Measurements from ENCODE around the gene PEX11G.

- TF ChIP-seq, protein P1, sequence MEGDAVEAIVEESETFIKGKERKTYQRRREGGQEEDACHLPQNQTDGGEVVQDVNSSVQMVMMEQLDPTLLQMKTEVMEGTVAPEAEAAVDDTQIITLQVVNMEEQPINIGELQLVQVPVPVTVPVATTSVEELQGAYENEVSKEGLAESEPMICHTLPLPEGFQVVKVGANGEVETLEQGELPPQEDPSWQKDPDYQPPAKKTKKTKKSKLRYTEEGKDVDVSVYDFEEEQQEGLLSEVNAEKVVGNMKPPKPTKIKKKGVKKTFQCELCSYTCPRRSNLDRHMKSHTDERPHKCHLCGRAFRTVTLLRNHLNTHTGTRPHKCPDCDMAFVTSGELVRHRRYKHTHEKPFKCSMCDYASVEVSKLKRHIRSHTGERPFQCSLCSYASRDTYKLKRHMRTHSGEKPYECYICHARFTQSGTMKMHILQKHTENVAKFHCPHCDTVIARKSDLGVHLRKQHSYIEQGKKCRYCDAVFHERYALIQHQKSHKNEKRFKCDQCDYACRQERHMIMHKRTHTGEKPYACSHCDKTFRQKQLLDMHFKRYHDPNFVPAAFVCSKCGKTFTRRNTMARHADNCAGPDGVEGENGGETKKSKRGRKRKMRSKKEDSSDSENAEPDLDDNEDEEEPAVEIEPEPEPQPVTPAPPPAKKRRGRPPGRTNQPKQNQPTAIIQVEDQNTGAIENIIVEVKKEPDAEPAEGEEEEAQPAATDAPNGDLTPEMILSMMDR (IDR thresholded peaks at IDR 0.05; ENCODE audit: poor library complexity, severe bottlenecking), result no peak
- no peak for TF ChIP-seq EZH2 (IDR thresholded peaks at IDR 0.05; ENCODE audit: borderline replicate concordance, insufficient read depth, low read length, poor library complexity, severe bottlenecking)
- TF ChIP-seq EP300 (conservative IDR thresholded peaks at IDR 0.05; ENCODE audit: poor library complexity, severe bottlenecking), result no peak
- TF ChIP-seq, protein P2, sequence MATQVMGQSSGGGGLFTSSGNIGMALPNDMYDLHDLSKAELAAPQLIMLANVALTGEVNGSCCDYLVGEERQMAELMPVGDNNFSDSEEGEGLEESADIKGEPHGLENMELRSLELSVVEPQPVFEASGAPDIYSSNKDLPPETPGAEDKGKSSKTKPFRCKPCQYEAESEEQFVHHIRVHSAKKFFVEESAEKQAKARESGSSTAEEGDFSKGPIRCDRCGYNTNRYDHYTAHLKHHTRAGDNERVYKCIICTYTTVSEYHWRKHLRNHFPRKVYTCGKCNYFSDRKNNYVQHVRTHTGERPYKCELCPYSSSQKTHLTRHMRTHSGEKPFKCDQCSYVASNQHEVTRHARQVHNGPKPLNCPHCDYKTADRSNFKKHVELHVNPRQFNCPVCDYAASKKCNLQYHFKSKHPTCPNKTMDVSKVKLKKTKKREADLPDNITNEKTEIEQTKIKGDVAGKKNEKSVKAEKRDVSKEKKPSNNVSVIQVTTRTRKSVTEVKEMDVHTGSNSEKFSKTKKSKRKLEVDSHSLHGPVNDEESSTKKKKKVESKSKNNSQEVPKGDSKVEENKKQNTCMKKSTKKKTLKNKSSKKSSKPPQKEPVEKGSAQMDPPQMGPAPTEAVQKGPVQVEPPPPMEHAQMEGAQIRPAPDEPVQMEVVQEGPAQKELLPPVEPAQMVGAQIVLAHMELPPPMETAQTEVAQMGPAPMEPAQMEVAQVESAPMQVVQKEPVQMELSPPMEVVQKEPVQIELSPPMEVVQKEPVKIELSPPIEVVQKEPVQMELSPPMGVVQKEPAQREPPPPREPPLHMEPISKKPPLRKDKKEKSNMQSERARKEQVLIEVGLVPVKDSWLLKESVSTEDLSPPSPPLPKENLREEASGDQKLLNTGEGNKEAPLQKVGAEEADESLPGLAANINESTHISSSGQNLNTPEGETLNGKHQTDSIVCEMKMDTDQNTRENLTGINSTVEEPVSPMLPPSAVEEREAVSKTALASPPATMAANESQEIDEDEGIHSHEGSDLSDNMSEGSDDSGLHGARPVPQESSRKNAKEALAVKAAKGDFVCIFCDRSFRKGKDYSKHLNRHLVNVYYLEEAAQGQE (IDR thresholded peaks at IDR 0.05; ENCODE audit: borderline replicate concordance), result no peak
- no peak for TF ChIP-seq SMC3 (conservative IDR thresholded peaks at IDR 0.05; ENCODE audit: poor library complexity)
- TF ChIP-seq POLR2AphosphoS5 (IDR thresholded peaks at IDR 0.05), result no peak
- TF ChIP-seq TAF1 (IDR thresholded peaks at IDR 0.05; ENCODE audit: low read depth), result no peak
- no peak for TF ChIP-seq RAD21 (conservative IDR thresholded peaks at IDR 0.05)
- TF ChIP-seq MXI1 (conservative IDR thresholded peaks at IDR 0.05; ENCODE audit: poor library complexity, severe bottlenecking), result no peak
Observed at GRCh38 chr19:7529610-7530490, 41.0 kb upstream of the PEX11G start.
